Parathyroid adenoma (tissue), 2 donors: Measurements from ENCODE around the gene MOB3B.
"Not testable (repeated sequence)": the region's sequence is repeated elsewhere in the genome, so short reads cannot be mapped to it uniquely, and the experiment has no call there.

Source experiments
- H2AFZ ChIP-seq: fragments of 300-600 bp; sonication (generic); one replicate; pipeline ENCODE4 v1.7.0; 2017; ENCODE audit warnings: antibody characterized with exemption, mild to moderate bottlenecking
- H3K27ac ChIP-seq: fragments of 300-600 bp; sonication (generic); one replicate; pipeline ENCODE4 v1.7.0; 2017
- H3K27me3 ChIP-seq: fragments of 300-600 bp; sonication (generic); one replicate; pipeline ENCODE4 v1.7.0; 2017; ENCODE audit warnings: low read length; ENCODE audit not compliant: control insufficient read depth, insufficient read depth
- H3K36me3 ChIP-seq: fragments of 300-600 bp; sonication (generic); one replicate; pipeline ENCODE4 v1.7.0; 2017; ENCODE audit warnings: low read length; ENCODE audit not compliant: control insufficient read depth, insufficient read depth
- H3K4me1 ChIP-seq: fragments of 300-600 bp; sonication (generic); one replicate; pipeline ENCODE4 v1.7.0; 2017; ENCODE audit warnings: control low read depth
- H3K4me2 ChIP-seq: fragments of 300-600 bp; sonication (generic); one replicate; pipeline ENCODE4 v1.7.0; 2017; ENCODE audit warnings: low read length
- H3K4me3 ChIP-seq: fragments of 300-600 bp; sonication (generic); one replicate; pipeline ENCODE4 v1.7.0; 2017; ENCODE audit warnings: low read depth, low read length
- H3K79me2 ChIP-seq: fragments of 300-600 bp; sonication (generic); one replicate; pipeline ENCODE4 v1.7.0; 2017; ENCODE audit warnings: control low read depth
- H3K9ac ChIP-seq: fragments of 300-600 bp; sonication (generic); one replicate; pipeline ENCODE4 v1.7.0; 2017; ENCODE audit warnings: mild to moderate bottlenecking
- H3K9me3 ChIP-seq: fragments of 300-600 bp; sonication (generic); one replicate; pipeline ENCODE4 v1.7.0; 2017; ENCODE audit warnings: low read length; ENCODE audit not compliant: control insufficient read depth
- TF ChIP-seq, protein P1 (sequence below): fragments of 300-600 bp; sonication (generic); IDR thresholded peaks from one replicate; pipeline ENCODE4 v1.7.0; 2017; ENCODE audit warnings: antibody characterized with exemption, mild to moderate bottlenecking
- donor health status: primary hyperparathyroidism.

Gene MOB3B

DNA sequence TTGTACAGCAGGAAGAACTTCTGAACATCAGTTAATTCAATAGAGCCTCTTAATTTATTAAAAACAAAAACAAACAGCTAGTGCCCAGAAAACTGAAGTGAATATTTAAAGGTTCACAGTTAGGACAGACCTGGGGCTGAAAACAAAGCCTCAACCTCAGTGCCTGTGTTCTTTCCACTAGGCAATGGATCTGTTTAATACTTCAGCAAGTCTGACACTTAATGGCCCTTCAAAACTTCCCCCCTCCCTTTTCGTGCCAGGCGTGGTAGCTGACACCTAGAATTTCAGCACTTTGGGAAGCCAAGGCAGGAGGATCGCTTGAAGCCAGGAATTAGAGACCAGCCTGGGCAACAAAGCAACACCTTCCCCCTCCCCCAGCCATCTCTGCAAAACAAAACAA lies 60.1 kb downstream of the MOB3B start:
- no peak overlapping the region for H3K27ac ChIP-seq

DNA sequence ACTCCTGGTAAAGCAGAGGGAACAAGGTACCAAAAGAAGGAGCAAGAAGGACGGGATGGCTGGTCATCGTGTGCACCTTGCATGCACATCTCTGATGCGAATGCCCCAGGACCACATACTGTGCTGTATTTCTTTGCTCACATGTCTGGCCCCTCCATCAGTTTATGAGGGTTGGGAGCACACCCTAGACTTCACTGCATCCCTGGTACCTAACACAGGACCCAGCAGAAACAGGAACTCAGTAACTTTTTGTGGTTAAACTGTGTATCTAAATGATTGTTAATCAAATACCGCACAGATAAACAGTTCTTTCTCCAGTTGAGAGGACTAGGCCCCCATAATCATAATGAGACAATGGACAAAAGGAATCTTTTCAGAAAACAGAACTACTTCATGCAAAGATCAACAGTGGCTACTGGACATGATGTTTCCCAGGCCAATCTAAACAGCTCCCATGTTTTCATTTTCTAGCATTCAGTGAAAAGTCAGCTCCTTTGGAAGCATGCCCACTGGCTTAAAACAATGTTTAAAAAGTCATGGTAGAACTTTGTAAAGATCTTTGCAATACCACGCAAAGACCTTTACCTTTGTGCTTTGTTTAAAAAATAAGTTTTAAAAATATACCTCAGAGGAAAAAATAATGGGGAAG lies 61.0 kb downstream of the MOB3B start:
- Histone ChIP-seq H3K27me3 (no peaks in the 10 kb centered on the region), H3K4me2 (no peak overlapping the region), H2AFZ (no peak overlapping the region), H3K36me3 (no peaks in the 10 kb centered on the region), H3K4me3 (no peak overlapping the region), H3K79me2 (no peaks in the 10 kb centered on the region), H3K9ac (no peak overlapping the region), H3K27ac (no peak overlapping the region), H3K4me1 (peaks cover 2% of the 10 kb centered on the region), H3K9me3 (no peaks in the 10 kb centered on the region)
- TF ChIP-seq, protein P1, sequence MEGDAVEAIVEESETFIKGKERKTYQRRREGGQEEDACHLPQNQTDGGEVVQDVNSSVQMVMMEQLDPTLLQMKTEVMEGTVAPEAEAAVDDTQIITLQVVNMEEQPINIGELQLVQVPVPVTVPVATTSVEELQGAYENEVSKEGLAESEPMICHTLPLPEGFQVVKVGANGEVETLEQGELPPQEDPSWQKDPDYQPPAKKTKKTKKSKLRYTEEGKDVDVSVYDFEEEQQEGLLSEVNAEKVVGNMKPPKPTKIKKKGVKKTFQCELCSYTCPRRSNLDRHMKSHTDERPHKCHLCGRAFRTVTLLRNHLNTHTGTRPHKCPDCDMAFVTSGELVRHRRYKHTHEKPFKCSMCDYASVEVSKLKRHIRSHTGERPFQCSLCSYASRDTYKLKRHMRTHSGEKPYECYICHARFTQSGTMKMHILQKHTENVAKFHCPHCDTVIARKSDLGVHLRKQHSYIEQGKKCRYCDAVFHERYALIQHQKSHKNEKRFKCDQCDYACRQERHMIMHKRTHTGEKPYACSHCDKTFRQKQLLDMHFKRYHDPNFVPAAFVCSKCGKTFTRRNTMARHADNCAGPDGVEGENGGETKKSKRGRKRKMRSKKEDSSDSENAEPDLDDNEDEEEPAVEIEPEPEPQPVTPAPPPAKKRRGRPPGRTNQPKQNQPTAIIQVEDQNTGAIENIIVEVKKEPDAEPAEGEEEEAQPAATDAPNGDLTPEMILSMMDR, result no peak

More for the DNA sequence above, 60.1 kb downstream of the MOB3B start:
- no peak overlapping the region for H3K4me2 ChIP-seq
- no peaks in the 10 kb centered on the region for H3K36me3 ChIP-seq
- no peaks in the 10 kb centered on the region for H3K79me2 ChIP-seq
- H3K27me3 ChIP-seq, result no peaks in the 10 kb centered on the region
- TF ChIP-seq, protein P1, result no peak
- H3K4me1 ChIP-seq, result peaks cover 2% of the 10 kb centered on the region
- no peak overlapping the region for H2AFZ ChIP-seq
- H3K4me3 ChIP-seq, result no peak overlapping the region
- no peaks in the 10 kb centered on the region for H3K9me3 ChIP-seq
- H3K9ac ChIP-seq, result no peak overlapping the region

DNA sequence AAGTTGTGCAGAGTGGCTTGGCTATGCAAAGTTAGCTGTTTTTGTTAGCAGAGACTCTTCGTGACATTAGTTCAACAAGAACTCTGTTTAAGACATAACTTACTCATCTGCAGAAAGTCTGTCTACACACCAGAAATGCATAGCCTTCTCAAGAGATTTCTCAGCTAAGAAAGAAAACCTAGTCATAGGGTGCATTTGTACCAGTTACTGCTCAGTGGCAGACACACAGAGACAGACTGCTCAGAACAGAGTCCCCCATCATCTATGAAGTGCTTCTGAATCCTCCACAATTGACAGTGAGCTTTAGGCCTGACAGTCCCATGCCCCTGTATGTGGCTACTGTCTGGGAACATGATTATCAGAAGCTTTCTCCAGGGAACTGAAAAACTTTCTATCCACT lies 61.6 kb downstream of the MOB3B start:
- Histone ChIP-seq H3K4me2 (no peak overlapping the region), H3K4me3 (no peak overlapping the region), H2AFZ (no peak overlapping the region), H3K9me3 (no peaks in the 10 kb centered on the region), H3K27ac (no peak overlapping the region), H3K79me2 (no peaks in the 10 kb centered on the region), H3K27me3 (no peaks in the 10 kb centered on the region), H3K4me1 (peaks cover under 1% of the 10 kb centered on the region), H3K9ac (no peak overlapping the region), H3K36me3 (no peaks in the 10 kb centered on the region)
- TF ChIP-seq, protein P1, result no peak

DNA sequence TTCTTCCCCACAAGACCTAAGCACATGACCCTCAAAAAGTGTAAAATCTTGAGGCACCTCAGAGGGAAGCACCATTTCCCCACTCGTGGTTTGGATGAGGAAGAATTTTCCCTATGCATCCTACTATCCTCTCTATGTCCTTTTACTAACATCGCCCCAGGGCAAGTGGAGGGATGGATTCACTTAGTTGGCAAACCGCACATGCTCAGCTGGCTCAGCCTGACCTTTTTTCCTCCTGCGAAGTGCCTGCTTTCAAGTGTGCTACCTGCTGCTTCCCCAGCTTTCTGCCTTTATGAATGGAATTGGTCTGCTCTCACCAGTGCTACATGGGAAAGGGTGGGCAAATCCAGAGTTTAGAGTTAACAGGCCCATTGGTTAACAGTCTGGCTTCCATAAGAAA lies 62.1 kb downstream of the MOB3B start:
- Histone ChIP-seq H3K4me3 (no peak overlapping the region), H3K9me3 (no peaks in the 10 kb centered on the region), H3K79me2 (no peaks in the 10 kb centered on the region), H3K4me1 (no peaks in the 10 kb centered on the region), H3K4me2 (no peak overlapping the region), H3K27ac (no peak overlapping the region), H3K27me3 (no peaks in the 10 kb centered on the region), H3K9ac (no peak overlapping the region), H2AFZ (no peak overlapping the region), H3K36me3 (no peaks in the 10 kb centered on the region)
- TF ChIP-seq, protein P1, result no peak

DNA sequence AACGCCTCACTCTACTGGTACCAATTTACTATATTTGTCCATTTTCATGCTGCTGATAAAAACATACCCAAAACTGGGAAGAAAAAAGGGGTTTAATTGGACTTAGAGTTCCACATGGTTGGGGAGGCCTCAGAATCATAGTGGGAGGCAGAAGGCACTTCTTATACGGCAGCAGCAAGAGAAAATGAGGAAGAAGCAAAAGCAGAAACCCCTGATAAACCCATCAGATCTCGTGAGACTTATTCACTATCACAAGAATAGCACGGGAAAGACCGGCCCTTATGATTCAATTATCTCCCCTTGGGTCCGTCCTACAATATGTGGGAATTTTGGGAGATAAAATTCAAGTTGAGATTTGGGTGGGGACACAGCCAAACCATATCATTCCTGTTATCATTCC lies 63.1 kb downstream of the MOB3B start:
- H3K9ac ChIP-seq, H3K4me3 ChIP-seq, H2AFZ ChIP-seq, H3K27me3 ChIP-seq, H3K9me3 ChIP-seq, H3K27ac ChIP-seq, H3K79me2 ChIP-seq, H3K4me1 ChIP-seq, H3K36me3 ChIP-seq, H3K4me2 ChIP-seq: not testable (repeated sequence)

DNA sequence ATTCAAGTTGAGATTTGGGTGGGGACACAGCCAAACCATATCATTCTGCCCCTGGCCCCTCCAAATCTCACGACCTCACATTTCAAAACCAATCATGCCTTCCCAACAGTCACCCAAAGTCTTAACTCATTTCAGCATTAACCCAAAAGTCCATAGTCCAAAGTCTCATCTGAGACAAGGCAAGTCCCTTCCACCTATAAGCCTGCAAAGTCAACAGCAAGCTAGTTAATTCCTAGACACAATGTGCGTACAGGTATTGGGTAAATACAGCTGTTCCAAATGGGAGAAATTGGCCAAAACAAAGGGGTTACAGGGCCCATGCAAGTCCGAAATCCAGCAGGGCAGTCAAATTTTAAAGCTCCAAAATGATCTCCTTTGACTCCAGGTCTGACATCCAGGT lies 64.7 kb downstream of the MOB3B start:
- not testable (repeated sequence) for H3K79me2 ChIP-seq, H2AFZ ChIP-seq, H3K27ac ChIP-seq, H3K9ac ChIP-seq, H3K36me3 ChIP-seq, H3K4me1 ChIP-seq, H3K4me2 ChIP-seq, H3K9me3 ChIP-seq, H3K4me3 ChIP-seq, H3K27me3 ChIP-seq
